Measurements from ENCODE around the gene NOC2L.
A peak's percentile ranks its signal among the peaks of the same experiment; 100 is the strongest.

Gene NOC2L

DNA sequence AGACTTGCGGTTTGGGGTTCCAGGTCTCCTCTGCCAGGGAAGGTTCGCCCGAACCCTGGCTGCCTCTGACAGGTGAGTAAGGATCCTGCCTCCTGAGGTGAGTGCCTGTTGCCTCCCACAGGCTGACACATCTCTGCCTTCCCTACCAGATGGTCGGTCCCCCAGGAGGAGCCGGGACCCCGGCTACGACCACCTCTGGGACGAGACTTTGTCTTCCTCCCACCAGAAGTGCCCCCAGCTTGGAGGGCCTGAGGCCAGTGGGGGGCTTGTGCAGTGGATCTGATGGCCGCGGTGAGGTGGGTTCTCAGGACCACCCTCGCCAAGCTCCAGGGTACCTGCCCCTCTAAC lies 15.2 kb upstream of the NOC2L start:
- DNase-seq = no peak

DNA sequence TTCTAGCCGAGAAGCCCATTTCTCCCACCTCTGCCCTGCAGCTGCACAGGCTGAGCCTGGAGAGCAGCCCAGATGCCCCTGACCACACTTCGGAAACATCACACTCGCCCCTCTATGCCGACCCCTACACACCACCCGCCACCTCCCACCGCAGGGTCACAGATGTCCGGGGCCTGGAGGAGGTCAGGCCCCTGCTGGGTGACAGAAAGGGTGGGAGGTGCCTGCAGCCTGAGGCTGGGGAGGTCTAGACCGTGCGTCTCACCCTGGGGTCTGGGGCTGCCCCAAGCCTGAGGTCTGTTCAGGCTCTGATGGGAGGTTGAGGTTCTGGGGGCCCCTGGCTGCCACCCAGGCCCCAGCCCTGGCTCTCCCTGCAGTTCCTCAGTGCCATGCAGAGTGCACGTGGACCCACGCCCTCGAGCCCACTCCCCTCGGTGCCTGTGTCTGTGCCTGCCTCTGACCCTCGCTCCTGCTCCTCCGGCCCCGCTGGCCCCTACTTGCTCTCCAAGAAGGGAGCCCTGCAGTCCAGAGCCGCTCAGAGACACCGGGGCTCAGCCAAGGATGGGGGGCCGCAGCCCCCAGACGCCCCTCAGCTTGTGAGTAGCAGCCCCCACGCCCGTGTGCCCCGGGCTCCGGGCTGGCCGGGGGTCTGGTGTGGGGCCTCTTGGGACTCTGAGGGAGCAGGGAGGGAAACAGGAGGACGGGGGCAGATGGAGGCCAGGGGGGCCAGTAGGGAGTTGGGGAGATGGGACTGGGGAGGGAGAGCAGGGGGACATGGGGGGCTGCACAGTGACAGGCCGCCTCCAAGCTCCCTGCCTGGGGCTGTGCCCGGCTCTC lies 14.6 kb upstream of the NOC2L start:
- DNase-seq = no peak

DNA sequence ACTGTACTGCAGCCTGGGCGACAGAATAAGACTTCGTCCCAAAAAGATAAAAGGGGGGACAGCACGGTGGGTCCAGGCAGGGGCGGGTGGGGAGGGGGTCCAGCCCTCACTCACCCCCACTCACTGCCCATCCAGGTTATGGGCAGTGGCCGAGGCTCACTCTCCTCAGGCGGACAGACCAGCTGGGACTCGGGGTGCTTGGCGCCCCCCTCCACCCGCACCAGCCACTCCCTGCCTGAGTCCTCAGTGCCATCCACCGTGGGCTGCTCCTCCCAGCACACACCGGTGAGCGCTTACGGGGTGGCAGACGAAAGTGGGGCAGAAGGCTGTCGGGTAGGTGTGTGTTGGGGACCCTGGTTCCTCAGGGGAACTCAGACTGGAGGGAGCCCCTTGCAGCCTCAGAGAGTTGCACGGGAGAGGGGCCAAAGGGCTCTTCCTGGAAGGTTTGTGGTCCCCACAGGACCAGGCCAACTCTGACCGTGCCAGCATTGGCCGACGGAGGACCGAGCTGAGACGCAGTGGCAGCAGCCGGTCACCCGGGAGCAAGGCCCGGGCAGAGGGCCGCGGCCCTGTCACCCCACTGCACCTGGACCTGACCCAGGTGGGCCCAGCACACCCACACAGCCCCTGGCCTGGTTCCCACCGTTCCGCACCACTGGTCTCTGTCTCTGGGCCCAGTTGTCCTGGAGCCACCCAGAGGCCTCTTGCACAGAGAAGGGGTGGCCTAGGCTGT lies 13.8 kb upstream of the NOC2L start:
- no peak for DNase-seq

DNA sequence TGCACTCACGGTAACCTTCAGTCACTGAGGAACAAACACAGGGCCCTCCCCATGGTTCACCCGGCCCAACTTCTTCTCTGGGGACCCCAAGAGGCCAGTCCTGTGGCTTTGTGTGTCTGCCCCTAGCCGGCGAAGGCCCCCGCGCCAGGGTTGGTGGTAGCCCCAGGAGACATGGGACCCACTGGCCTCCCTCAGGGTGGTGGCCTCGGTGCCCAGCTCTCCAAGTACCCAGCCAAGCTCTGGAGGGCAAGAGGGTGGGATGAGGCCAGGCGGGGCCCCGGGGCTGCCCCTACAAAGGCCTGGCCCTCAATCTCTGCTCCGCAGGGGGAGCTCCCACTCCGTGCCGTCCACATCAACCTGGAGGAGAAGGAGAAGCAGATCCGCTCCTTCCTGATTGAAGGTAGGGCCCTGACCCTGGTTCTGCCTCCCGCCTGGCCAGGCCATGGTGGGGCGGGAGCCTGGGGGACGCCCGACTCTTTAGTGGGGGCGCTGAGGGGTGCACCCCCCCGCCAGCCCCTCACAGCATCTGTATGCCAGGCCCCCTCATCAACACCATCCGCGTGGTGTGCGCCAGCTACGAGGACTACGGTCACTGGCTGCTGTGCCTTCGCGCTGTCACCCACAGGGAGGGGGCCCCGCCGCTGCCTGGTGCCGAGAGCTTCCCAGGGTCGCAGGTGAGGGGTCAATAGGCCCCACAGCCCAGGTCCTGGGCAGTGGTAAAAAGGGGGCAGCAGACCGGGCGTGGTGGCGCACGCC lies 12.9 kb upstream of the NOC2L start:
- no peak for DNase-seq

DNA sequence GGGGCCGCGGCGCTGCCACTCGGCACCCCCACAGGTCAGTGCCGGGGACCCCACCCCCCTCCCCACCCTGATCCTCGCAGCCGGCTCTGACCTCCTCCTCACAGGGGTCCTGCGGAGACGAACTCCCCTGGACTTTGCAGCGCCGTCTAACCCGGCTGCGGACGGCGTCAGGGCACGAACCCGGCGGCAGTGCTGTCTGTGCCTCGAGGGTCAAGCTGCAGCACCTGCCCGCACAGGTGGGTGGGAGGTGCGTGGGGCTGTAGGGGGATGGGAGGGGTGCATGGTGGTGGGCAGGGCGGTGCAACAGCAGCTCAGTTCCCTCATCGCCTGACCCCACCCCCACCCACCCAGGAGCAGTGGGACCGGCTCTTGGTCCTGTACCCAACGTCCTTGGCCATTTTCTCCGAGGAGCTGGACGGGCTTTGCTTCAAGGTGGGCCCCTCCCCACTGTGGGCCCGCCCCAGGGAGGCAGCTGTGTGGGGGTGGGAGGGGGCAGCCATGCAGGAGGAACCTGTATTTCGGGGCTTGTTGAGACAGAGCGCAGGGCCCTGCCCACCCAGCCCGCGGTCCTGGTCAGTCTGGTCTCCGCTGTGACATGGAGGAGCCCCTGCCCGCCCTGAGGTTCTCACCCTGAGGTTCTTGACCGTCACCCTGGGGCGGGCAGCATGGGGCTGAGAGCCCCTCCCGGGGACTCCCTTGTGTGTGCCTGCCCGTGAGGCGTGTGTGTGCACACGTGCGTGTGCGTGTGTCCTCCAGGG lies 12.1 kb upstream of the NOC2L start:
- DNase-seq = no peak

DNA sequence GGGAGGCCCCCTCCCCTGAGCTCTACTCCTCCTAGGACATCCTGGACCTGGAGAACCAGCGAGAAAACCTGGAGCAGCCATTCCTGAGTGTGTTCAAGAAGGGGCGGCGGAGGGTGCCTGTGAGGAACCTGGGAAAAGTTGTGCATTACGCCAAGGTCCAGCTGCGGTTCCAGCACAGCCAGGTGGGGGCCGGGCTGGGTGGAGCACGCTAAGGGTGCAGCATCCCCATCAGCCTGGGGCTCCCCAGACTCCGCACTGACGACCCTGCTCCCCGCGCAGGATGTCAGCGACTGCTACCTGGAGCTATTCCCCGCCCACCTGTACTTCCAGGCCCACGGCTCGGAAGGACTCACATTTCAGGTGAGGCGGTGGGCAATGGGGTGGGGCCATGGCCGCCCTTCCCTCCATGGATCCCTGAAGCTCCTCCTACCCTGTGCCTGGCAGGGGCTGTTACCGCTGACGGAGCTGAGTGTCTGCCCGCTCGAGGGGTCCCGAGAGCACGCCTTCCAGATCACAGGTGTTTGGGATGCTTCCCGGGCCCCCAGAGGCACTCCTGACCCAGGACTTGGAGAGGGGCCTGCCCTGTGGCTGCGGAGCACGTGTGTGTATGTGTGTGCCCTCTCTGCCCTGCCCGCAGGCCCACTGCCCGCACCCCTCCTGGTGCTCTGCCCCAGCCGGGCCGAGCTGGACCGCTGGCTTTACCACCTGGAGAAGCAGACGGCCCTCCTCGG lies 11.4 kb upstream of the NOC2L start:
- DNase-seq = no peak

DNA sequence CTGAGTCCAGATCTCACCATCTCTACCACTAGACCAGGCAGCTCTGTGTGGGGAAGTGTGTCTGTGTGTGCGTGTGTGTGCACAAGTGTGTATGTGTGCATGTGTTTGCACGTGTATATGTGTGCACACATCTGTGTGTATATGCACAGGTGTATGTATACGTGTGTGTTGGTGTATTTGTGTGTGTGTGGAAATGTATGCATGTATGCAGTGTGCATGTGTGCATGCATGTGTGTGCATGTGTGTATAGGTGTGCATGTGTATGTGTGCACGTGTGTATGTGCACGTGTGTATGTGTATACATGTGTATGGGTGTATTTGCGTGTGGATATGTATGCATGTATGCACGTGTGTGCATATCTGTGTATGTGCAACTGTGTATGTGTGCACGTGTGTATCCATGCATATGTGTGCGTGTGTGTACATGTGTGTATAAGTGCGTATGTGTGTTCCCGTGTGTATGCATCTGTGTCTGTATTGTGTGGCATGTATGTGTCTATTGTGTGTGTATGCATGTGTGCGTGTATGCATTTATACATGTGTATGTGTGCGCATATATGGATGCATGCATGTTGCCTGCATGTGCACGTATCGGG lies 10.3 kb upstream of the NOC2L start:
- no peak for DNase-seq

DNA sequence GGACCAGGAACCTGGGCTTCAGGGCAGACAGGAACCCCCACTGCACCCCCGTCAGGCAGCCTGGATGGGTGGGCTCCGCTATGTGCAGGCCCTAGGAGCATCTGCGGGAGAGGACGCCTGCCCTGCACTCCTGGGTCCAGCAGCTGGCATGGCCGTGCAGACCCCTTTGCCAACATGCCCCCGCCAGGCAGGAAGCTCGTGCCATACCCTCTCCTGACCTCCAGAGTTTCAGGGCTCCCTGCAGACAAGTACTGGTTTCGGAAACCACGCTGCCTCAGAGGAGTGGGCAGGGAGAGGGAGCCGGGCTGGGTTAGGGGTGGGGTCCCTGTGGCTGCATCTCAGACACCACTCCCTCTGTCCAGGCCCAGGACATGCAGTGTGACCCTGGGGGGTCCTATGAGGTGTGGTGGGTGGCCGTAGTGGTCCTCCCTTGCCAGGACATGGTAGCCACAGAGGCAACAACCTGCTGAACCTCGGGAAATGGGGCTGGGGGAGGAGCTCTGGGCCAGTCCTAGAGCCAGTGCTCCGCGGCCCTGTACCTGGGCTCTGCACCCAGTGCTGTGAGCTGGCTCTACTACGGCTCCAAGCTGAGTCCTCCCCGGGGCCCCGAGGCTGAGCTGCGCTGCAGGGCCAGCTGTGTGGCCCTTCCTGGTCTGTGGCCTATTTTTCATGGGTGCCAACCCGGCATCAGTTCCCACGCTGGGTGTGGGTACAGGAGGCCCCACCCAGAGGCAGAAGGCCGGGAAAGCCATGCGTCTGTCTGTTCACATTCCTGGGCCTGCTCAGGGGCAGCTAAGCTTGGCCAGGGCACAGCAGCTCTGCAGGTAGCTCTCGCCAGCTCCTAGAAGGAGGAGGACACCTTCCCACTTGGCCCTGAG lies 8.6 kb upstream of the NOC2L start:
- no peak for DNase-seq

DNA sequence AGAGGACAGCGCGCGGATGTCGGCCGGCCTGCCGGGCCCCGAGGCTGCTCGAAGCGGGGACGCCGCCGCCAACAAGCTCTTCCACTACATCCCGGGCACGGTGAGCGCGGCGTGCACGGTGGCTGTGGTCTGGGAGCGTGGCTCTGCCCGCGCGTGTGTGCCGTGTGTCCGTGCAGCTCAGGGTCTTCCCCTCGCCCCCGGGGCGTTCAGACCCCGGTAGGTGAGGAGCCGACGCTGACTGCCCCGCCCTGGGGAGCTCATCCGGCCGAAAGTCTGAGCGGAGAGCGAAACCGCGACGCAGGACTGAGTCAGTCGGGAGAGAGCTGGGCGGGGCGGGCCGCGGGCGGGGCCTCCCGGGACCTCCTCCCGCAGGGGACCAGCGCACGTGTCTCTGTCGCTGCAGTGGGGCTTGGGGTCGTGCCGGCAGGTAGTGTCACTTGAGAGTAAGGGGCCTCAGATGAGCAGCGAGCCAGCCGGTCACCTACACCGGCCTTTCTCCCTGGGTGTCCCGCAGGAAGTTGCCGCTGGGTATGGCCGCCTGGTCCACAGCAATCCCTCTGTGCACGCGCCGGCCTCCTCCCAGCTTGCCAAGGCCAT lies 7.7 kb upstream of the NOC2L start:
- peak; percentile 86 to 91 for DNase-seq

DNA sequence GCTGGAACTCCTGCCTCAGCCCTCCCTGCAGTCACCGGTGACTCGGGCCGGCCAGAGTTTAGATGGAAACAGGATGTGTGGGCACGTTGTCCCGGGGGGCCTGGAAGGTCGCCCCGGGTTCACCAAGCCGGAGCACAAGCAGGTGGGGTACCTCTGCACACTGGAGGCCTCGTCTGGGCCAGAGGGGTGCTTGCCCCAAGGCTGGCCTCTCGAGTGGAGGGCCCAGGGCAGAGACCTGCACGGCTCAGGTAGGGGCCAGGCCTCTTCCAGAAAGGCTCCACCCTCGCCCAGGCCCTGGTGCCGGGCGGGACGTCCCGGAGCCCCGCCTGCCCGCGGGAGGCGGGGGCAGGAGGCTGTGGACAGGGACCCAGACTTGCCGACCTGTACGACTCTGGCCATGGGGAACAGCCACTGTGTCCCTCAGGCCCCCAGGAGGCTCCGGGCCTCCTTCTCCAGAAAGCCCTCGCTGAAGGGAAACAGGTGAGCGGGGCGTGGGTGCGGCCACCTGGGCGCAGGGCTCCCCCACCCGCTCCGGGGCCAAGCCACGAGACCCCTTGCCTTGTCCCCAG lies 7.2 kb upstream of the NOC2L start, which contains the start of gene PLEKHN1:
PLEKHN1 (plus strand) TSS at position 348 of the 569 bp plus-strand sequence; CDS start at position 398, 50 bp downstream.
- peak; percentile 59 to 72 for DNase-seq

DNA sequence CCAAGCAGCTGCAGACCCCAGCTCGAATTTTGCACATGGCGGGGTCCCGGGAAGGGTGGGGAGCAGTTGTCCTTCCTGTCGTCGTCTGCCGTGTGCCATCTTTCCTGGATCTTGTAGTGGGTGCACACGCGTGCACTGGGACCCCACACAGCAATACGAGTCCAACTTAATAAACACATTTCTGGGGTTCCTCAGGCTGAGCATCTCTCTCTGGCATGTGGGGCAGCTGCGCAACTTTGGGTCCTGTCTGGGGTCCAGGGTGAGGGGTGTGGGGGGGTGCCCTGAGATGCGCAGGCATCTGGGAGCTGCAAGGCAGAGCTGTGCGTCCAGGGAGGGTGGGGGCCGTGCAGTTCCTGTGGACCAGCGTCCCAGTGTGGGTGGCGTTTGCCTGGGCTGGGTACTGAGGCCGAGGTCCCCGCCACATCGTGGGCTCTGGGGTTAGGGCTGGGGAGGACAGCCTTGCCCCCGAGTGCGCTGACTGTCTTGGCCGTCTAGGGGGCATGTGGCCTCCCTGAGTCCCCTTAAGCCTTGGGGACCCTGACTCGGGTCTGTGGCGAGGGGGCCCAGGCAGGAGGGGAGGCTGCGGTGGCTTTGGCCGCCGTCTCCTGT lies 6.6 kb upstream of the NOC2L start:
- DNase-seq = no peak

DNA sequence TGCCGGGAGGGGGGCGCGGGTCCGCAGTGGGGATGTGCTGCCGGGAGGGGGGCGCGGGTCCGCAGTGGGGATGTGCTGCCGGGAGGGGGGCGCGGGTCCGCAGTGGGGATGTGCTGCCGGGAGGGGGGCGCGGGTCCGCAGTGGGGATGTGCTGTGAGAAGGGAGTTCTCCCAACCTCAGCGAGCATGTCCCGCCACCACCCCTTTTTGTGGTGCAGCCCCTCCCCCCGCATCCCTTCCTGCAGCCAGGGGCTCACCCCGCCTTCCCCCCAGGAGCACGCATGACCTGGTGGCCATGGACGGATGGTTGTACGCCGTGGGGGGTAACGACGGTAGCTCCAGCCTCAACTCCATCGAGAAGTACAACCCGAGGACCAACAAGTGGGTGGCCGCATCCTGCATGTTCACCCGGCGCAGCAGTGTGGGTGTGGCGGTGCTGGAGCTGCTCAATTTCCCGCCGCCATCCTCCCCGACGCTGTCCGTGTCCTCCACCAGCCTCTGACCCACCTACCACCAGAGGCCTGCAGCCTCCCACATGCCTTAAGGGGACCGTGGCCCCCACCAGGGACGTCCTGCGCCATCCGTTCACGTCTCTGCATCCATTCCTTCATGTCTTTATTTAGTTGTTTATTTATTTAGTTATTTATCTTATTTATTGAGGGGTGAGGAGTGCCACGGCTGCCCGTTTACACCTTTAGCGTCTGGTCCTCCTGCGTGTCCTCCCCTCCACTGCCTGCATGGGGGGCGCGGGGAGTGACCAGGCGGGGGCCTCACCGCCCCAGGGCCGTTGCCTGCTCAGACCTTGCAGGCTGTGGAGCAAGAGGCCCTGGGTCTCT lies 5.9 kb upstream of the NOC2L start:
- no peak for DNase-seq

DNA sequence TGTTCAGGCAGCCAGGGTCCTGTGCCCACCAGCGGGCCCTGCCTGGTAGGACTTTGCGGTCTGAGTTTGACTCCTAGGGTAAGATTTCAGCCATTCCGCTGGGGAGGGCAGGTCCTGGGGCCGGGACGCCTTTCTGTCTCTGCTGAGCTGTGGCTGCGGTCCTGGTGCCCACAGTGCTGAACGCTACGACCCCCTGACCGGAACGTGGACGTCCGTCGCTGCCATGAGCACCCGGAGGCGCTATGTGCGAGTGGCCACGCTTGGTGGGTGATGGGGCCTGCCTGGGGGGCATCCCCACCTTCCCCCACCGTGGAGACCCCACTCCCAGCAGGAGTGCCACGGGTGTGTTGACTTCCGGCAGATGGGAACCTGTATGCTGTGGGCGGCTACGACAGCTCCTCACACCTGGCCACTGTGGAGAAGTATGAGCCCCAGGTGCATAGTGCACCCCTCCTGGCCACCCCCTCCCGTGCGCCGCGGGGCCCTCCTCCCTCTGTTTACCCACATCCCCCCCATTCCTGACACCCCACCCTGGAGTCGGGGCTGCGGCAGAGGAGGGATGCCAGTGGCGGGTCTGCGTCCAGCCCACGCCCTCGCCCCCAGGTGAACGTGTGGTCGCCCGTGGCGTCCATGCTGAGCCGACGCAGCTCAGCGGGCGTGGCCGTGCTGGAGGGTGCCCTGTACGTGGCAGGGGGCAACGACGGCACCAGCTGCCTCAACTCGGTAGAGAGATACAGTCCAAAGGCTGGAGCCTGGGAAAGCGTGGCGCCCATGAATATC lies 4.9 kb upstream of the NOC2L start:
- DNase-seq = no peak

DNA sequence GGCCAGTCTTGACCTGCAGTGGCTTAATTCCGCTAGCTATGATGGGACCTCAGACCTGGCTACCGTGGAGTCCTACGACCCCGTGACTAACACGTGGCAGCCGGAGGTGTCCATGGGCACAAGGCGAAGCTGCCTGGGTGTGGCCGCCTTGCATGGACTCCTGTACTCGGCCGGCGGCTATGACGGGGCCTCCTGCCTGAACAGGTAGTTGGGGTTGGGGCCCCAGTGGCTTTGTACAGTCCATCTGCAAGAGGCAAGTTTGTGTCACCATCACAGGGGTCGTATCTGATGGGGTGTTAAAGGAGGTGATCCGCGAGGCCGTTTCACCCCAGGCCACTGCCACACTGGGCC lies 4.2 kb upstream of the NOC2L start:
- DNase-seq = no peak

DNA sequence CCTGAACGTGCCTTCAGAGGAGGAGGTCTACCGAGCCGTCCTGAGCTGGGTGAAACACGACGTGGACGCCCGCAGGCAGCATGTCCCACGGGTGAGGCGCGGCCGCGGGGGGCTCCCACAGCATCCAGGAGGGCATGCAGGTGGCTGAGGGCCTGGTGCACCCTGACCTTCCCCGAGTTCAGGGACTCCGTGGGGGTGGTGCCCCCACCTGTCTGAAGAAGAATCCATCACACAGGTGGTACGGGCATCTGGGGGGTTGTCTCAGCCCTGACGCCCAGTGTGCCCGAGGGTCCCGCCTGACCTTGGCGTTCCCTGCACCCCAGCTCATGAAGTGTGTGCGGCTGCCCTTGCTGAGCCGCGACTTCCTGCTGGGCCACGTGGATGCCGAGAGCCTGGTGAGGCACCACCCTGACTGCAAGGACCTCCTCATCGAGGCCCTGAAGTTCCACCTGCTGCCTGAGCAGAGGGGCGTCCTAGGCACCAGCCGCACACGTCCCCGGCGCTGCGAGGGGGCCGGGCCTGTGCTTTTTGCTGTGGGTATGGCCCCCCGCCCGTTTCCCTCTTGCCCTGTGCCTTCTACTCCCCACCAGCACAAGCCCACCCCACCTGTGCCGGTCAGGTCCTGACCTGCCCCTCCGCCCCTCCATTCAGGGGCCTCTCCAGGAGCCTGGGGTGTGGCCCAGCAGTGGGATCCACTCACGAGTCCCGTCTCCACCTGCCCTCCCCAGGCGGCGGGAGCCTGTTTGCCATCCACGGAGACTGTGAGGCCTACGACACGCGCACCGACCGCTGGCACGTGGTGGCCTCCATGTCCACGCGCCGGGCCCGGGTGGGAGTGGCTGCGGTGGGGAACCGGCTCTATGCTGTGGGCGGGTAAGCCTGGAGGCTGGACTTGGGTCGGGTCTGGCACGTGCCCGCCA lies 3.6 kb upstream of the NOC2L start:
- no peak for DNase-seq

DNA sequence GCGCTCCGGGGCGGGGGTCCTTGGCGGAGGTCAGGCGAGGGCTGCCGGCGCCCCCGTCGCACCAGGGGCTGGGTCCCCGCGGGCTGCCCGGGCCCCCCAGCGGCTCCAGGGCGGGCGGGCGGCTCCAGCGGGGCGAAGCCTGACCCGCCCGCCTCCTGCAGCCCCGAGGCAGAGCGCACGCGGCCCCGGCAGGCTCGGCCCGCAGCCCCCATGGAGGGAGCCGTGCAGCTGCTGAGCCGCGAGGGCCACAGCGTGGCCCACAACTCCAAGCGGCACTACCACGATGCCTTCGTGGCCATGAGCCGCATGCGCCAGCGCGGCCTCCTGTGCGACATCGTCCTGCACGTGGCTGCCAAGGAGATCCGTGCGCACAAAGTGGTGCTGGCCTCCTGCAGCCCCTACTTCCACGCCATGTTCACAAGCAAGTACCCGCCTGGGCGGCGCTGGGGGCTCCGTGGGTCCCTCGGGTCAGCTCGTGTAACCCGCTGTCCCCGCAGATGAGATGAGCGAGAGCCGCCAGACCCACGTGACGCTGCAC lies 2.1 kb upstream of the NOC2L start:
- peak in 1 of 2 experiments; percentile 41 for DNase-seq

Data from activated T-cell treated with anti-CD3 and anti-CD28 coated beads, Interleukin-2, amount 50 U/mL, for 48 hours (primary cell).